Esophagus muscularis mucosa (tissue), 3 donors: Measurements from ENCODE around the gene LDB1.

Experiments used
- POLR2A ChIP-seq: fragments of 450-650 bp; IDR thresholded peaks from one replicate; pipeline ENCODE4 v1.6.1; 2017; ENCODE audit warnings: antibody characterized with exemption, moderate library complexity, mild to moderate bottlenecking, low read depth
- POLR2AphosphoS5 ChIP-seq, 2 donors: sonication (generic); formaldehyde crosslinking; IDR thresholded peaks; one replicate each; pipeline ENCODE4 v1.6.1; 2017; ENCODE audit warnings: antibody characterized with exemption in 2 of 2
- TF ChIP-seq, protein P1 (sequence below), 3 experiments: fragments of 200-600 bp in 2 of 3; fragments of 450-650 bp in 1 of 3; sonication (generic) in 2 of 3; IDR thresholded peaks; one replicate each; pipeline ENCODE4 v1.5.1; 2017 to 2019; ENCODE audit warnings: antibody characterized with exemption in 3 of 3, mild to moderate bottlenecking in 2 of 3, moderate library complexity in 1 of 3

DNA sequence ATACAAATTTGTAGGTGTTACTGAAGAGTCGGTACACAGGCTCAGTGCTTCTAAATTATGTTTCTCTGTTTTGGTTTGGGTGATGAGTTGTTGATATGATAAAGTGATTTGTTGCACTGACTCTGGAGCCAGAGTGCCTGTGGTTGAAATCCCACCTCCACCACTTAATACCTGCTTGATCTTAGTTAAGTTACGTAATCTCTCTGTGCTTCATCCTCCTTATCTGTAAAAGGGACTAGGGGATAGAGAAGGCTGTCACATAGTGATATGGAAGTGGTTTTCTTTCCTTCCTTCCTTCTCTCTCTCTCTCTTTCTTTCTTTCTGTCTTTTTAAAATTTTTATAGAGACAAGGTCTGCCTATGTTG, 55.7 kb downstream of the LDB1 start:
- TF ChIP-seq, protein P1, sequence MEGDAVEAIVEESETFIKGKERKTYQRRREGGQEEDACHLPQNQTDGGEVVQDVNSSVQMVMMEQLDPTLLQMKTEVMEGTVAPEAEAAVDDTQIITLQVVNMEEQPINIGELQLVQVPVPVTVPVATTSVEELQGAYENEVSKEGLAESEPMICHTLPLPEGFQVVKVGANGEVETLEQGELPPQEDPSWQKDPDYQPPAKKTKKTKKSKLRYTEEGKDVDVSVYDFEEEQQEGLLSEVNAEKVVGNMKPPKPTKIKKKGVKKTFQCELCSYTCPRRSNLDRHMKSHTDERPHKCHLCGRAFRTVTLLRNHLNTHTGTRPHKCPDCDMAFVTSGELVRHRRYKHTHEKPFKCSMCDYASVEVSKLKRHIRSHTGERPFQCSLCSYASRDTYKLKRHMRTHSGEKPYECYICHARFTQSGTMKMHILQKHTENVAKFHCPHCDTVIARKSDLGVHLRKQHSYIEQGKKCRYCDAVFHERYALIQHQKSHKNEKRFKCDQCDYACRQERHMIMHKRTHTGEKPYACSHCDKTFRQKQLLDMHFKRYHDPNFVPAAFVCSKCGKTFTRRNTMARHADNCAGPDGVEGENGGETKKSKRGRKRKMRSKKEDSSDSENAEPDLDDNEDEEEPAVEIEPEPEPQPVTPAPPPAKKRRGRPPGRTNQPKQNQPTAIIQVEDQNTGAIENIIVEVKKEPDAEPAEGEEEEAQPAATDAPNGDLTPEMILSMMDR (IDR thresholded peaks at IDR 0.05): no peak
- TF ChIP-seq POLR2AphosphoS5 (IDR thresholded peaks at IDR 0.05): no peak
- no peak for TF ChIP-seq POLR2A
